NB4 (cell line): ENCODE data around the gene HSPA4.
"Not testable (repeated sequence)": the region's sequence is repeated elsewhere in the genome, so short reads cannot be mapped to it uniquely, and the experiment has no call there.

Source experiments
- DNase-seq: peaks from one replicate; pipeline ENCODE4 v3.0.0; 2010; ENCODE audit warnings: low read depth
- H3K4me3 ChIP-seq: one replicate; pipeline ENCODE4 v1.5.1; 2011; ENCODE audit warnings: mild to moderate bottlenecking, low read depth, low read length, moderate library complexity
- MYC ChIP-seq: IDR thresholded peaks from 2 replicates; pipeline ENCODE4 v1.6.1; 2011; ENCODE audit warnings: low read depth, low read length
- POLR2A ChIP-seq: IDR thresholded peaks from 2 replicates; pipeline ENCODE4 v1.6.1; 2011; ENCODE audit warnings: mild to moderate bottlenecking; ENCODE audit not compliant: insufficient read length; ENCODE audit errors: extremely low read depth
- TF ChIP-seq, protein P1 (sequence below): IDR thresholded peaks from one replicate; pipeline ENCODE4 v1.5.1; 2012; ENCODE audit warnings: low read depth, low read length
- TF ChIP-seq, protein P2 (sequence below): IDR thresholded peaks from 2 replicates; pipeline ENCODE4 v1.6.1; 2011; ENCODE audit warnings: low read depth, low read length

HSPA4 gene

GRCh38 chr5:133034064-133034463, 17.7 kb upstream of the HSPA4 start:
- TF ChIP-seq, protein P1, sequence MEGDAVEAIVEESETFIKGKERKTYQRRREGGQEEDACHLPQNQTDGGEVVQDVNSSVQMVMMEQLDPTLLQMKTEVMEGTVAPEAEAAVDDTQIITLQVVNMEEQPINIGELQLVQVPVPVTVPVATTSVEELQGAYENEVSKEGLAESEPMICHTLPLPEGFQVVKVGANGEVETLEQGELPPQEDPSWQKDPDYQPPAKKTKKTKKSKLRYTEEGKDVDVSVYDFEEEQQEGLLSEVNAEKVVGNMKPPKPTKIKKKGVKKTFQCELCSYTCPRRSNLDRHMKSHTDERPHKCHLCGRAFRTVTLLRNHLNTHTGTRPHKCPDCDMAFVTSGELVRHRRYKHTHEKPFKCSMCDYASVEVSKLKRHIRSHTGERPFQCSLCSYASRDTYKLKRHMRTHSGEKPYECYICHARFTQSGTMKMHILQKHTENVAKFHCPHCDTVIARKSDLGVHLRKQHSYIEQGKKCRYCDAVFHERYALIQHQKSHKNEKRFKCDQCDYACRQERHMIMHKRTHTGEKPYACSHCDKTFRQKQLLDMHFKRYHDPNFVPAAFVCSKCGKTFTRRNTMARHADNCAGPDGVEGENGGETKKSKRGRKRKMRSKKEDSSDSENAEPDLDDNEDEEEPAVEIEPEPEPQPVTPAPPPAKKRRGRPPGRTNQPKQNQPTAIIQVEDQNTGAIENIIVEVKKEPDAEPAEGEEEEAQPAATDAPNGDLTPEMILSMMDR, result no peak
- TF ChIP-seq, protein P2, sequence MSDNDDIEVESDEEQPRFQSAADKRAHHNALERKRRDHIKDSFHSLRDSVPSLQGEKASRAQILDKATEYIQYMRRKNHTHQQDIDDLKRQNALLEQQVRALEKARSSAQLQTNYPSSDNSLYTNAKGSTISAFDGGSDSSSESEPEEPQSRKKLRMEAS, result no peak
- TF ChIP-seq MYC, result no peak
- no peak for TF ChIP-seq POLR2A
- H3K4me3 ChIP-seq, result no peak overlapping the region
- no peak for DNase-seq

- no peak overlapping the region for H3K4me3 ChIP-seq
- DNase-seq, result peak; percentile 12
- no peak for TF ChIP-seq POLR2A
- TF ChIP-seq, protein P2, result no peak
- TF ChIP-seq MYC, result no peak
Observed at GRCh38 chr5:133035224-133035623, 16.6 kb upstream of the HSPA4 start.

GRCh38 chr5:133036677-133037076, 15.1 kb upstream of the HSPA4 start:
- H3K4me3 ChIP-seq, DNase-seq: not testable (repeated sequence)

DNA sequence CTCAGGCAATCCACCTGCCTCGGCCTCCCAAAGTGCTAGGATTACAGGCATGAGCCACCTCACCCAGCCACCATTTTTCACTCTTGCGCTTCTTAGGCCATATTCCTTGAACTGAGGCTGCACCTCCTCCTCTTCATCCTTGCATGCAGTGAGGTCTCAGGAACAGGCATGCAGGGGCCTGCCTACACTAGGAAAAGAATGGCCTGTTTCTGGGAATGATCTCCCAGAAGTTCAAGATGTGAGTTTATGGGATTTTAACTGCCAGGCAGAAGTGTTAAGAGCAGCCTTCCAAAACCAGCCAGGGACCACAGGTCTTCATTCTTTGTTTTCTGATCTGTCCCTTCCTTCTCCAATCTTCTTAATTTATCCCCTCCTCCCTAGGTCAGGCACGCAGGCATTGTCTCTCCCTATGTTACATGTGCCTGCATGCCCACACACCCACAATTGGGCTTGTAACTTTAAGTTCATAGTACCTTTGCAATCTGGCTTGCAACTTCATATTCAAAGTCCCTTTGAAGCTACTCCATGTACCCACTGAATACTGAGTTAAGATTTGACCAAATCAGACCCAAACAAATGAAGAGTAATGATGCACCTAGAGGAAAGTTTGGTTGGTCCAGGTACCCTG, 10.5 kb upstream of the HSPA4 start:
- no peak for TF ChIP-seq POLR2A
- TF ChIP-seq MYC, result no peak
- TF ChIP-seq, protein P1, result no peak
- TF ChIP-seq, protein P2, result no peak
- H3K4me3 ChIP-seq, result no peak overlapping the region
- no peak for DNase-seq

- DNase-seq, result no peak
- TF ChIP-seq MYC (no peak), POLR2A (no peak)
- TF ChIP-seq, protein P2, result no peak
- TF ChIP-seq, protein P1, result no peak
- no peak overlapping the region for H3K4me3 ChIP-seq
Observed at GRCh38 chr5:133041910-133042309, 9.9 kb upstream of the HSPA4 start.

GRCh38 chr5:133046560-133046959, 5.3 kb upstream of the HSPA4 start:
- H3K4me3 ChIP-seq, DNase-seq: not testable (repeated sequence)

GRCh38 chr5:133047404-133047803, 4.4 kb upstream of the HSPA4 start:
- TF ChIP-seq, protein P2, result no peak
- DNase-seq, result no peak
- H3K4me3 ChIP-seq, result no peak overlapping the region

- no peak for DNase-seq
- TF ChIP-seq POLR2A, result no peak
- no peak overlapping the region for H3K4me3 ChIP-seq
Observed at GRCh38 chr5:133048993-133049725, 2.7 kb upstream of the HSPA4 start.
